GM12878 (cell line): ENCODE measurements around the gene MBD3. TPM values are rescaled to one million over a fixed set of nuclear protein-coding genes. Genes with fewer than 3 reads are reported as not detected.
A peak's percentile ranks its signal among the peaks of the same experiment; 100 is the strongest.

Source experiments
- ATAC-seq: fragments of 200-7000 bp; cut with Tn5 transposase; 3 replicates; pipeline ENCODE4 v1.9.1; 2020; ENCODE audit warnings: mild to moderate bottlenecking, moderate library complexity
- BruUV-seq: library from RNA; stranded (reverse); fragments of 400-500 nt; replicated peaks from 2 replicates; lab custom pipeline; 2021; lab: Mats Ljungman, UMichigan
- CTCF ChIA-PET: fragments of 300-600 bp; sonication (Branson Sonifier 250); formaldehyde crosslinking; extraction: SDS; loops from one replicate; lab custom pipeline; 2021; ENCODE audit warnings: inconsistent platforms; lab: Yijun Ruan, JAX
- POLR2A ChIA-PET: fragments of 350-600 bp; formaldehyde crosslinking; extraction: SDS; loops from one replicate; lab custom pipeline; 2021; ENCODE audit warnings: inconsistent platforms; lab: Charles Lee
- RAD21 ChIA-PET: fragments of 300-600 bp; sonication (Branson Sonifier 250); formaldehyde crosslinking; loops from one replicate; lab custom pipeline; 2023; ENCODE audit warnings: antibody characterized with exemption; ENCODE audit not compliant: unreplicated experiment; lab: Charles Lee
- SMC1A ChIA-PET: fragments of 300-600 bp; sonication (Branson Sonifier 250); formaldehyde crosslinking; loops from one replicate; lab custom pipeline; 2023; ENCODE audit not compliant: unreplicated experiment, uncharacterized antibody; lab: Charles Lee
- DNase-seq: peaks from one replicate; pipeline ENCODE4 v3.0.0-alpha.2; 2011; ENCODE audit warnings: low read depth, low spot score
- FAIRE-seq: peaks from 3 replicates; lab custom pipeline; 2011; peaks lifted over from hg19 to GRCh38; lab: Jason Lieb, UNC
- H2AFZ ChIP-seq: 2 replicates; pipeline ENCODE4 v1.6.0; 2011; ENCODE audit warnings: low read depth, low read length, control low read depth; ENCODE audit not compliant: control insufficient read depth
- H3K27ac ChIP-seq: 2 replicates; pipeline ENCODE4 v1.5.1; 2011; ENCODE audit warnings: control low read depth; ENCODE audit not compliant: control insufficient read depth, insufficient read depth
- H3K27me3 ChIP-seq, 2 experiments: replicated peaks in 1 of 2; 2 replicates each; pipeline versions ENCODE4 v1.6.0 to v1.6.1; 2011; ENCODE audit warnings: low read length in 1 of 2; ENCODE audit not compliant: control insufficient read depth in 2 of 2, insufficient read depth in 2 of 2
- H3K36me3 ChIP-seq, 2 experiments: 2 replicates each; pipeline ENCODE4 v1.5.1; 2011; ENCODE audit warnings: low read length in 1 of 2; ENCODE audit not compliant: control insufficient read depth in 2 of 2, insufficient read depth in 2 of 2
- H3K4me1 ChIP-seq: 2 replicates; pipeline ENCODE4 v1.6.1; 2011; ENCODE audit warnings: mild to moderate bottlenecking, low read length, moderate library complexity, mixed read lengths; ENCODE audit not compliant: control insufficient read depth, insufficient read depth
- H3K4me2 ChIP-seq: 2 replicates; pipeline ENCODE4 v1.6.0; 2011; ENCODE audit warnings: control low read depth; ENCODE audit not compliant: control insufficient read depth, insufficient read depth
- H3K4me3 ChIP-seq: fragments of 200-600 bp; sonication (generic); 2 replicates; pipeline ENCODE4 v1.5.1; 2016
- H3K79me2 ChIP-seq: 2 replicates; pipeline ENCODE4 v1.6.0; 2011; ENCODE audit warnings: low read length; ENCODE audit not compliant: control insufficient read depth, insufficient read depth
- H3K9ac ChIP-seq: 2 replicates; pipeline ENCODE4 v1.8.0; 2011; ENCODE audit warnings: low read length, control low read depth, mixed read lengths; ENCODE audit not compliant: control insufficient read depth, insufficient read depth
- H3K9me3 ChIP-seq: replicated peaks from 3 replicates; pipeline ENCODE4 v1.5.1; 2011; ENCODE audit warnings: mild to moderate bottlenecking, low read length; ENCODE audit not compliant: control insufficient read depth, insufficient read depth
- H4K20me1 ChIP-seq: 2 replicates; pipeline ENCODE4 v1.6.0; 2011; ENCODE audit not compliant: control insufficient read depth, insufficient read depth
- BHLHE40 ChIP-seq, 2 experiments: fragments of 450-650 bp in 1 of 2; IDR thresholded peaks; 2 replicates each; pipeline ENCODE4 v1.6.1; 2011 to 2017; ENCODE audit warnings: low read depth in 2 of 2, borderline replicate concordance in 1 of 2, improper control_type of control experiment in 1 of 2, low read length in 1 of 2, mild to moderate bottlenecking in 1 of 2
- BRCA1 ChIP-seq: IDR thresholded peaks from 2 replicates; pipeline ENCODE4 v1.6.1; 2011; ENCODE audit warnings: low read depth, low read length, improper control_type of control experiment
- EZH2 ChIP-seq: IDR thresholded peaks from 2 replicates; pipeline ENCODE4 v1.6.1; 2012; ENCODE audit warnings: low read depth, mild to moderate bottlenecking, control low read depth, inconsistent platforms, low read length, borderline replicate concordance; ENCODE audit not compliant: control insufficient read depth
- FOXM1 ChIP-seq: IDR thresholded peaks from 2 replicates; pipeline ENCODE4 v1.6.1; 2012; ENCODE audit warnings: low read depth, mild to moderate bottlenecking, inconsistent platforms, low read length, moderate library complexity
- MXI1 ChIP-seq: fragments of 150-350 bp; IDR thresholded peaks from 2 replicates; pipeline ENCODE4 v1.6.1; 2011; ENCODE audit warnings: low read depth, mild to moderate bottlenecking, inconsistent platforms, low read length, improper control_type of control experiment
- MYB ChIP-seq: fragments of 150-350 bp; IDR thresholded peaks from 2 replicates; pipeline ENCODE4 v1.6.1; 2014; ENCODE audit warnings: mild to moderate bottlenecking, low read depth, low read length, borderline replicate concordance
- NFIC ChIP-seq: IDR thresholded peaks from 2 replicates; pipeline ENCODE4 v1.6.1; 2012; ENCODE audit warnings: low read depth, mild to moderate bottlenecking, inconsistent platforms, low read length, moderate library complexity
- PKNOX1 ChIP-seq: fragments of 450-650 bp; IDR thresholded peaks from 2 replicates; pipeline ENCODE4 v1.6.1; 2016; ENCODE audit warnings: mild to moderate bottlenecking
- PRDM15 ChIP-seq: fragments of 450-650 bp; formaldehyde crosslinking; IDR thresholded peaks from 2 replicates; pipeline ENCODE4 v1.4.0; 2020; ENCODE audit warnings: mild to moderate bottlenecking, moderate library complexity
- RB1 ChIP-seq: fragments of 450-650 bp; formaldehyde crosslinking; IDR thresholded peaks from 2 replicates; pipeline ENCODE4 v1.6.1; 2017; ENCODE audit warnings: mild to moderate bottlenecking, borderline replicate concordance
- USF1 ChIP-seq: IDR thresholded peaks from 2 replicates; pipeline ENCODE4 v1.6.1; 2011; ENCODE audit warnings: borderline replicate concordance, low read depth, mild to moderate bottlenecking, moderate library complexity, mixed read lengths, low read length; ENCODE audit not compliant: insufficient read depth; ENCODE audit errors: extremely low read length
- WGBS: methylation state at CpG from one replicate; pipeline ENCODE4 v1.1.6; 2016; ENCODE audit warnings: low lambda C conversion rate; ENCODE audit not compliant: insufficient replicate concordance, insufficient coverage; ENCODE audit errors: missing lambda C conversion rate; 5-methylcytosine and 5-hydroxymethylcytosine counted together
- in situ Hi-C: fragments of 300-500 bp; cut with MboI; formaldehyde crosslinking; loops from 9 replicates; pipeline ENCODE4 v1.14.3; 2018; ENCODE audit warnings: mixed read lengths
- intact Hi-C: fragments of 100-400 bp; cut with micrococcal nuclease; formaldehyde crosslinking; loops from one replicate; pipeline ENCODE4 v1.14.2; 2022; ENCODE audit not compliant: unreplicated experiment
- polyA plus RNA-seq, 11 experiments: library from polyadenylated mRNA; depleted of rRNA in 4 of 11; unstranded in 6 of 11; stranded (reverse) in 5 of 11; fragments of >200 nt; fragmentation: Nextera tagmentation in 4 of 11; fragmentation: Illumina TruSeq in 1 of 11; extraction: Ambion mirVana in 4 of 11; extraction: Trizol in 1 of 11; gene quantifications; 1 replicate in 1 of 11; 2 replicates in 10 of 11; pipeline versions ENCODE4 v1.2.1 to v1.2.3, GENCODE V29; 2011 to 2016; ENCODE audit warnings: inconsistent platforms in 2 of 11, missing spikeins in 2 of 11, low read depth in 1 of 11
- total RNA-seq, 4 experiments: library from RNA; depleted of rRNA in 3 of 4; stranded (reverse); fragments of >200 nt in 3 of 4; fragmentation: Illumina TruSeq in 1 of 4; extraction: Trizol in 1 of 4; gene quantifications; 2 replicates each; pipeline versions ENCODE4 v1.2.1 to v1.2.3, GENCODE V29; 2013 to 2021
- TF ChIP-seq, protein P1 (sequence below): IDR thresholded peaks from 2 replicates; pipeline ENCODE4 v1.6.1; 2011; ENCODE audit warnings: borderline replicate concordance, low read depth, mild to moderate bottlenecking, moderate library complexity, low read length; ENCODE audit not compliant: insufficient read depth, poor library complexity, severe bottlenecking

MBD3 gene
- total and polyA plus RNA-seq, 10 of the 15 experiments (the other 5 are each of a cell fraction or from before 2014, with no cell fraction given), result 0.13 to 107 (median 21.9) TPM

DNA sequence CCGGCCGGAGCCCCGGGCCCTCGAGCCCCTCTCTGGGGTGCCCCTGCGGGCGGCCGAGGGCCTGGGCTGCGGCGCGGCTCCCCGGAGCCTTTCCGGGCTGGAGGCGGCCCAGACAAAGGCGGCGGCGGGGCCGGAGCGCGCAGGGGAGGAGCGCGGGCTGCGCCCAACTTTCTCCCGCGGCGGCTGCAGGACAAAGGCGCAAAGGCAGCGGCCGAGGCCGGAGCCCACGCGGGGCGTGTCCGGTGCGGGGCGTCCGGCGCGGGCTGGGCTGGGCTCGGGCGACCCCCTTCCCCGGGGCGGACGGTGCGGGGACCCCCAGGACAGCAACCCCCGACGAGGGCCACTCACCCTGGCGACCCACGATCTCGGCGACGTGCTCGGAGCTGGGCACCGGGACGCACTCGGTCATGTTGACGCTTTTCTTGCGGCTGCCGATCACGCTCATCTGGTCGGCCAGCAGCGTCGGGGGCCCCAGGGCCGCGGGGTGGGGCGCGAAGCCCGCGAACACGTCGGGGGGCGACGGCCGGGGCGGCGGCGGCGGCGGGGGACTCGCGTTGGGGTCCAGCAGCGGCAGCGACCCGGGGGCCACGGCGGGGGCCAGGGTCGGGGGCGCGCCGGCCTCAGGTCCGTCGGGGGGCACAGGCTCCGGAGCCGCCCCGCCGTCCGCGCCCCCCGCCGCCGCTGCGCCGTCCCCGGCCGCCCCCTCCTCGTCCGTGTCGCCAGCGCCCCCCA lies 25.4 kb downstream of the MBD3 start (continued):
- TF ChIP-seq PRDM15, result no peak
- no peak for TF ChIP-seq MYB

DNA sequence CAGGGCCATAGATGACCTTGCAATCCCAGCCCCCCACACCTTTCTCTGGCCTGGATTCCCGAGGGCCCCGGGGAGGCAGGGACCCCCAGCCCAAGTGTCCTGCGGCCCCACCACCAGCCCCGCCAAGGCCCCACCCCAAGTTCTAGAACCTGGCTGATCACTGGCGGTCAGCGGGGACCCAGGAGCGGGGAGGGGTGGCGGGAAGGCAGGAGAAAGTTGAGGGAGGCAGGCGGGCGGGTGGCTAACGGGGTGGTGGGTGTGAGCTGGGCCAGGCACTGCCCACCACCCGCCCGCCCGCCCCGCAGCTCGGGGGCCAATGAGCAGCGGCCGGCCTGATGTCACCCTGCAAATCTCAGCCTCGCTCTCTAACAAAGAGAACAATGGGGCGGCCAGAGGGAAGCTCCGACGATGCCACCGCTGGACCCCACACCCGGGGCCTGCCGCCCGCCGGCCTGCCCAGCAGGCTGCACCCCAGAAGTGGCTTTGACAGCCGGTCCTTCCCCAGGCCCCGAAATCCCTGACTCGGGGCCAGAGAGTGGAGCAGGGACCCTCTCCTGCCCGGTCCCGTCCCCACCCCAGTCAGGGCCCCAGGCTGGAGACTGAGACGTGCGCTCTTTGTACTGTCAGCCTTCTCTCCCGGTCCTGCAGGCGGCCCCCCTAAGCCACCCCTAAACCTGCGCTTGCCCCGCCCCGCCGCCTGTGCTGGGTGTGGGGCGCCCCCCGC lies 26.1 kb downstream of the MBD3 start:
- Histone ChIP-seq H3K79me2 (no peaks in the 10 kb centered on the region), H2AFZ (no peak overlapping the region), H3K4me3 (no peak overlapping the region), H3K27ac (no peak overlapping the region), H3K36me3 (no peaks in the 10 kb centered on the region), H3K27me3 (no peaks in the 10 kb centered on the region), H4K20me1 (no peaks in the 10 kb centered on the region), H3K4me2 (peak overlapping the region; percentile 9; the same call in 1 of the 2 replicates), H3K4me1 (no peaks in the 10 kb centered on the region), H3K9ac (no peak overlapping the region; the same call in 1 of the 2 replicates), H3K9me3 (no peaks in the 10 kb centered on the region)
- RAD21 ChIA-PET, result no interaction called here
- POLR2A ChIA-PET, result no interaction called here
- DNase-seq (no peak), FAIRE-seq (no peak), ATAC-seq (peak; percentile 29)
- no TSS peak for BruUV-seq
- in situ Hi-C loops (no loop called here), intact Hi-C loops (no loop called here)
- SMC1A ChIA-PET, result no interaction called here
- CTCF ChIA-PET, result no interaction called here
- 55% methylated on average over 23 of the region's 42 CpGs for WGBS
- TF ChIP-seq PKNOX1, result no peak
- no peak for TF ChIP-seq NFIC
- TF ChIP-seq RB1, result no peak
- TF ChIP-seq FOXM1, result no peak
- no peak for TF ChIP-seq USF1
- TF ChIP-seq EZH2, result no peak
- TF ChIP-seq BHLHE40 (IDR thresholded peaks at IDR 0.05; ENCODE audit: borderline replicate concordance in 1 of 2, low read depth in 2 of 2, low read length in 1 of 2), result no peak
- TF ChIP-seq, protein P1, sequence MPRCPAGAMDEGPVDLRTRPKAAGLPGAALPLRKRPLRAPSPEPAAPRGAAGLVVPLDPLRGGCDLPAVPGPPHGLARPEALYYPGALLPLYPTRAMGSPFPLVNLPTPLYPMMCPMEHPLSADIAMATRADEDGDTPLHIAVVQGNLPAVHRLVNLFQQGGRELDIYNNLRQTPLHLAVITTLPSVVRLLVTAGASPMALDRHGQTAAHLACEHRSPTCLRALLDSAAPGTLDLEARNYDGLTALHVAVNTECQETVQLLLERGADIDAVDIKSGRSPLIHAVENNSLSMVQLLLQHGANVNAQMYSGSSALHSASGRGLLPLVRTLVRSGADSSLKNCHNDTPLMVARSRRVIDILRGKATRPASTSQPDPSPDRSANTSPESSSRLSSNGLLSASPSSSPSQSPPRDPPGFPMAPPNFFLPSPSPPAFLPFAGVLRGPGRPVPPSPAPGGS, result no peak
- no peak for TF ChIP-seq BRCA1
- TF ChIP-seq MXI1, result no peak
